Left renal pelvis (tissue), 4 donors: ENCODE data around the gene UBB. TPM values are rescaled to one million over a fixed set of nuclear protein-coding genes. Genes with fewer than 3 reads are reported as not detected.
"Not testable (repeated sequence)": the region's sequence is repeated elsewhere in the genome, so short reads cannot be mapped to it uniquely, and the experiment has no call there.

Experiments used
- DNase-seq, 4 donors: peaks; one replicate each; pipeline ENCODE4 v3.0.0-alpha.2; 2013; ENCODE audit warnings: low read depth in 4 of 4, low spot score in 3 of 4
- polyA plus RNA-seq, 4 donors: library from polyadenylated mRNA; unstranded; fragments of 120-200 nt; gene quantifications; one replicate each; pipeline ENCODE4 v1.2.1, GENCODE V29; 2013; ENCODE audit not compliant: insufficient read length in 4 of 4

The UBB gene
- polyA plus RNA-seq, 4 donors, result 1,845 to 2,180 (median 2,039) TPM

- DNase-seq, result no peak
These were observed 6.5 kb upstream of the UBB start for GRCh38 chr17:16374146-16374938.

DNA sequence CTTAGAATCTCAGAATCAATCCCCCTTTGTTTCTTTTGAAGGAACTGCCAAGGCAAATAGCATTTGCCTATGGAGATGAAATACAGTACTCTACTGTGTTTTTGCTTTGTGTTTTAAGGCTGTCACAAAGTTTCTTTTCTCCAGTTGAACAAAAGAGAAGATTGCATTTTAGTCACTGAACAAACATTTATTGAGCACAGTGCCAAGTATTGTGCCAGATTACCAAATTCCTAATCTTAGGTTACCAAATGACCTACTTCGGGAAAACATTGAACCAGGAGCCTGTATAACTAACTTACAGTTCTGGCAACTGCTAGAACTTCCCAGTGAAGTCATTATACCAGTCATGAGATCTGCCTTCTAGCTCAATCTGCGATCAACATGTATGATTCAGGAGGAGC lies 3.0 kb upstream of the UBB start:
- no peak for DNase-seq

DNA sequence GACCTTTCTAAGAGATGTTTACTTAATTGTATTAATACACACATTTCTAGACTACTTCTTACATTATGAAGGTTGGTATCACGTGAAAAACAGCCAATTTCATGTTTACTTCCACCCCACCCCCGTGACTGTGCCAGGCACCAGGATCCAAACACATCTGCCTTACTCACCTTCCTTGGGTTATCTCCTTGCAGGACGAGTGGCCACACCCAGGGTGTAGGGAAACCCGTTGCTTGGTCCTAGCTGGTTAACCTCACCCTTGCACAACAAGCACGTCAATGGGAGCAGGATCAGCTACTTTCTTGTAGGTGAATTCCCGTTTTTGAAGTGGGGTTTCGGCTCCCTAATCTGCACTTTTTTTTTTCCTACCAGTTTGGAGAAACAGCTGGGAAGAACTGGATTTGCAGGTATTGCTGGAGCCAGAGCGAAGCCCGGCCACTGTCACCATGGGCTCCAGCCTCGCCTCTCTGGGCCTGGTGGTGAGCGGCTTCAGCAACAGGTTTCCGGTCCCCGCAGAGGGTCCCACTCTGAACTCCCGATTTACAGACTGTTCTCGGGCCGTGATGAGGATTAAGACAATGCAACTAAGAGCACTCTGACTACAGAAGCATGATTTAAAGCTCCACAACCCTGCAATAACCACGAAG lies 2.1 kb upstream of the UBB start:
- no peak for DNase-seq

DNA sequence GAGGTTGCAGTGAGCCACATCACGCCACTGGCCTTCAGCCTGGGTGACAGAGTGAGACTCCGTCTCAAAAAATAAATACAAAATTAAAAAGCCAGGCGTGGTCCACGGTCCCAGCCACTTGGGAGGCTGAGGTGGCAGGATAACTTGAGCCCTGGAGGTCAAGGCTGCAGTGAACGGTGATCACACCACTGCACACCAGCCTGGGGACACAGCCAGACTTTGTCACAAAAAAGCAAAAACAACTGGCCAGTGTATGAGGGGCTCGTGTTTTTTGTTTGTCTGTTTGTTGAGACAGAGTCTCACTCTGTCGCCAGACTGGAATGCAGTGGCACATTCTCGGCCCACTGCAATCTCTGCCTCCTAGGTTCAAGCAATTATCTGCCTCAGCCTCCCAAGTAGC lies 1.2 kb upstream of the UBB start:
- no peak for DNase-seq

DNA sequence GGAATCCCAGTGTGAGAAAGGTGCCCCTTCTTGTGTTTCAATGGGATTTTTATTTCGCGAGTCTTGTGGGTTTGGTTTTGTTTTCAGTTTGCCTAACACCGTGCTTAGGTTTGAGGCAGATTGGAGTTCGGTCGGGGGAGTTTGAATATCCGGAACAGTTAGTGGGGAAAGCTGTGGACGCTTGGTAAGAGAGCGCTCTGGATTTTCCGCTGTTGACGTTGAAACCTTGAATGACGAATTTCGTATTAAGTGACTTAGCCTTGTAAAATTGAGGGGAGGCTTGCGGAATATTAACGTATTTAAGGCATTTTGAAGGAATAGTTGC lies 567 bp downstream of the UBB start:
- DNase-seq, result no peak

- no peak for DNase-seq
These were observed 2.3 kb downstream of the UBB start for GRCh38 chr17:16383216-16383615.

GRCh38 chr17:16383772-16384287 lies 2.9 kb downstream of the UBB start:
- no peak for DNase-seq

GRCh38 chr17:16384557-16384956 lies 3.7 kb downstream of the UBB start:
- DNase-seq, result no peak

DNA sequence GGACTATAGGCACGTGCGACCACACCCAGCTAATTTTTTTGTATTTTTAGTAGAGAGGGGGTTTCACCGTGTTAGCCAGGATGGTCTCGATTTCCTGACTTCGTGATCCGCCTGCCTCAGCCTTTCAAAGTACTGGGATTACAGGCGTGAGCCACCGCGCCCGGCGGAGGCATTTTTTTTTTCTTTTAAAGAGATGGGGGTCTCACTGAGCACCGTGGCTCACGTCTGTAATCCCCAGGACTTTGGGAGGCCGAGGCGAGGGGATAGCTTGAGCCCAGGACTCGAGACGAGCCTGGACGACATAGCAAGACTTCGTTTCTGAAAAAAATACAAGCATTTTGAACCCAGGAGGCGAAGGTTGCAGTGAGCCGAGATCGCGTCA lies 5.2 kb downstream of the UBB start:
- not testable (repeated sequence) for DNase-seq

DNA sequence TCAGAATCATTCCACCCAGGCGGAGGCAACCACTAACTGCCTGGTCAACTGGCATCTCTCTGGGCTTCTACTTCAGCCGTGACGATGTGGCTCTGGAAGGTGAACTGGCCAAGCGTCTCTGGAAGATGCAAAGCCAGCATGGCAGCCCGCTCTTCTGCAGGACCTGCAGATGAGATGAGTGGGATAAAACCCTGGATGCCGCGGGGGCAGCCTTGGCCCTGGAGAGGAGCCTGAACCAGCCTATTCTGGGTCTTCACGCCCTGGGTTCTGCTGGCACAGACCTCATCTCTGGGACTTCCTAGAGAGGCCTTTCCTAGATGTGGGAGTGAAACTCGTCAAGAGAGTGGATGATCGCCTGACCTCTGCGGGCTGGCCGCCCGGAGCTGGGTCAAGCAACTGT lies 10.6 kb downstream of the UBB start:
- no peak for DNase-seq

DNA sequence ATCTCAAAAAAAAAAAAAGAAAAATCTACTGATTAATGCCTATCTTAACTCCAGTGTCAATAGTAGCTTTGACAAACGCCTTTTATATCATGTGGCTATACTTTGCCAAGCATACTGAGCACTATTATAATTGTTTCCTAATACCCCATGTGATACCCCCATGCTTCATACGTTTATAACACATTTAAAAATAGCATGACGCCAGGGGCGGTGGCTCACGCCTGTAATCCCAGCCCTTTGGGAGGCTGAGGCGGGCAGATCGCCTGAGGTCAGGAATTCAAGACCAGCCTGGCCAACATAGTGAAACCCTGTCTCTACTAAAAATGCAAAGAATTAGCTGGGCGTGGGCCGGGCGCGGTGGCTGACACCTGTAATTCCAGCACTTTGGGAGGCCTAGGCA lies 11.6 kb downstream of the UBB start:
- DNase-seq, result not testable (repeated sequence)

- not testable (repeated sequence) for DNase-seq
These were observed 15.0 kb downstream of the UBB start for GRCh38 chr17:16395887-16396286.

GRCh38 chr17:16396693-16397092 lies 15.8 kb downstream of the UBB start:
- not testable (repeated sequence) for DNase-seq

- DNase-seq, result no peak
These were observed 17.7 kb downstream of the UBB start for GRCh38 chr17:16398270-16399267.

GRCh38 chr17:16403847-16404246 lies 23.0 kb downstream of the UBB start:
- DNase-seq, result not testable (repeated sequence)

DNA sequence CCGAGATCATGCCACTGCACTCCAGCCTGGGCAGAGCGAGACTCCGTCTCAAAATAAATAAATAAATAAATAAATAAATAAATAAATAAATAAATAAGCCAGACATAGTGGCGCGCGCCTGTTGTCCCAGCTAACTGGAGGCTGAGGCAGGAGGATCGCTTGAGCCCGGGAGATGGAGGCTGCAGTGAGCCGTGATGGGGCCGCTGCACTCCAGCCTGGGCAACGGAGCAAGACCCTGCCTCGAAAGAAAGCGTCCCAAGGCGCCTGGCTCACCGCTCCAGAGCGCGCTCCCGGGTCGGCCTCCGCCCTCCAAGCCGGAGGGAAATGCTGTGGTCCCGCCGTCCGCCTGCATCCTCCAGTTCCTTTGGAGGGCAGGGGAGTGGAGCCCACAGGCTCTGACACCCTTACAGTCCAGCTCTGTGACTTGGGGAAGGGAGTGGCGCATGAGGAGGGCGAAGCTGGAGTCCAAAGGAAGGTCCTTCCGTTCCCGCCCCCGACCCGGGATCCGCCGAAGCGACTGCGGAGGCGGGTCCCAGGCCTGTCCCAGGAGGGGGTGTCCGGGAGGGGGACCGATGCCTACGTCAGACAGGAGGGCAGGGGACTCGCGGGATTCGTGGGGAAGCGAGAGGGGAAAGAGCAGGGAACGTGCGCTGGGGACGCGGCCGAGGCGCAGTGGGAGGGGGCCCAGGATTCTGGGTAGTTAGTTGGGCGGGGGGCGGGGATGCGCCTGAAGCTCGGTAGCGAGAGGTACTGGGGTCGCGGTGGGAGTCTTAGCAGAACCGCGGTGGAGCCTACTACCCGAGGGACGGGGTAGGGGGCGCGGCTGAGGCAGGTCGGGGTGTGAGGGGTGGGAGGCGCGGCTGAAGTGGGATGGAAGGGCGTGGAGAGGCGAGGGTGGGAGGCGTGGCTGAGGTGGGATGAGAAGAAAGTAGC lies 26.1 kb downstream of the UBB start:
- DNase-seq, result peak in 2 of 4 donors; percentile 44 to 54

GRCh38 chr17:16407911-16408588 lies 27.2 kb downstream of the UBB start:
- no peak for DNase-seq

DNA sequence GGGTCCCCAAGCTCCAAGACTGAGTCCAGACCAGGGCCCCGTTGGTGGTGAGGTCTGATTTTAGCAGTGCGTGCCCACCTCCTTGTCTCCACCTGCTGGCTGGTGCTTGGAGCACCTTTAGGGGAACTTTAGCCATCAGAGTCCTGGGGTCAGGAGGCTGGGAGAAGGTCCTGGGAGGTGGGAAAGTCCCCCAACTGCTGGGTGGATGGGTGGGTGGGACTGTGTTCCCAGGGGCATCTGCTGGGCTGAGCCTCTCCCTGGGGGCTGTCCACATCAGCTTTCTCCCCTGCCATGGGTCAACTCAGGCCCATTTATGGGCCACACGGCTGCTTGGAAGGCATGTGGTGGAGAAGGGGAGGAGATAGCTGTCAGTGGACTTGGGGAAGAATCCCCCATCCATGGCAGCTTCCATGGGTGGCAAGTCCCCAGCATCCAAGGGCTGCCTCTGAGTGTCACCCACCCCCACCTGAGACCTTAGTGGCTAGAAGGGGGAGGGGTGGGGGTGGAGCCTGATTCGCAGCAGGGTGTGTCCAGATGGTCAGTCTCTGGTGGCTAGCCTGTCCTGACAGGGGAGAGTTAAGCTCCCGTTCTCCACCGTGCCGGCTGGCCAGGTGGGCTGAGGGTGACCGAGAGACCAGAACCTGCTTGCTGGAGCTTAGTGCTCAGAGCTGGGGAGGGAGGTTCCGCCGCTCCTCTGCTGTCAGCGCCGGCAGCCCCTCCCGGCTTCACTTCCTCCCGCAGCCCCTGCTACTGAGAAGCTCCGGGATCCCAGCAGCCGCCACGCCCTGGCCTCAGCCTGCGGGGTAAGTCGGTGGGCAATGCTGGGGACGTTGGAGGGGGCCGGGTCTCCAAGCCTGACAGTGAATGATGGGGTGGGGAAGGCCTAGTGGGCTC lies 34.4 kb downstream of the UBB start, which contains the start of gene TRPV2:
Gene TRPV2, plus strand, starts transcription at position 541 of the 894 bp plus-strand sequence. CDS start 2,098 bp downstream, outside the sequence.
- no peak for DNase-seq
